ENCODE results near the gene SZT2.

SZT2 gene

DNA sequence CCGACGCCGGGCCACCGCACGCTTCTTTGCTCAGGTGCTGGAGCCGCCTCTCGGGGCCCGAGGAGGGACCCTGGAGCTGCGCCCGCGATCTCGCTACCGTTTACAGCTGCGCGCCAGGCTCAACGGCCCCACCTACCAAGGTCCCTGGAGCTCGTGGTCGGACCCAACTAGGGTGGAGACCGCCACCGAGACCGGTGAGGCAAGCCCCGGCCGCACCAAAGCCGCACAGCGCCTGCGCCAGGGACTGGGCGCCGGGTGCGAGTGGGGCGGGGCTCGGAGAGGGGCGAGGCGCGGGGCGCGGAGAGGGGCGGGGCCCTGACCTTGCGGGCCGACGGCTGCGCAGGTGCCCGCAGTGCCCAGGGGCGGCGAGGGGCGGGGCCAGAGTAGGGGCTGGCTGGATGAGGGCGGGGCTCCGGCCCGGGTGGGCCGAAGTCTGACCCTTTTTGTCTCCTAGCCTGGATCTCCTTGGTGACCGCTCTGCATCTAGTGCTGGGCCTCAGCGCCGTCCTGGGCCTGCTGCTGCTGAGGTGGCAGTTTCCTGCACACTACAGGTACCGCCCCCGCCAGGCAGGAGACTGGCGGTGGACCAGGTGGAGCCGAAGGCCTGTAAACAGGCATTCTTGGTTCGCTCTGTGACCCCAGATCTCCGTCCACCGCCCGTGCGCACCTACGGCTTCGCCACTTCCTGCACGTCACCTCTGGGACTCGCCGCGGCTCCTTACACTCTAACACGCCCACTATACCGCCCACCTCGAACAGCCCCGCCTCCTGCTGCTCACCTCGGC is 40.7 kb upstream of the SZT2 start:
- peak overlapping the region; percentile 41 for H3K4me3 ChIP-seq (replicated peaks; ENCODE audit: low read depth, low read length)
- no peak for DNase-seq (ENCODE audit: extremely low read depth, low read depth)
- TF ChIP-seq, protein P1, sequence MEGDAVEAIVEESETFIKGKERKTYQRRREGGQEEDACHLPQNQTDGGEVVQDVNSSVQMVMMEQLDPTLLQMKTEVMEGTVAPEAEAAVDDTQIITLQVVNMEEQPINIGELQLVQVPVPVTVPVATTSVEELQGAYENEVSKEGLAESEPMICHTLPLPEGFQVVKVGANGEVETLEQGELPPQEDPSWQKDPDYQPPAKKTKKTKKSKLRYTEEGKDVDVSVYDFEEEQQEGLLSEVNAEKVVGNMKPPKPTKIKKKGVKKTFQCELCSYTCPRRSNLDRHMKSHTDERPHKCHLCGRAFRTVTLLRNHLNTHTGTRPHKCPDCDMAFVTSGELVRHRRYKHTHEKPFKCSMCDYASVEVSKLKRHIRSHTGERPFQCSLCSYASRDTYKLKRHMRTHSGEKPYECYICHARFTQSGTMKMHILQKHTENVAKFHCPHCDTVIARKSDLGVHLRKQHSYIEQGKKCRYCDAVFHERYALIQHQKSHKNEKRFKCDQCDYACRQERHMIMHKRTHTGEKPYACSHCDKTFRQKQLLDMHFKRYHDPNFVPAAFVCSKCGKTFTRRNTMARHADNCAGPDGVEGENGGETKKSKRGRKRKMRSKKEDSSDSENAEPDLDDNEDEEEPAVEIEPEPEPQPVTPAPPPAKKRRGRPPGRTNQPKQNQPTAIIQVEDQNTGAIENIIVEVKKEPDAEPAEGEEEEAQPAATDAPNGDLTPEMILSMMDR (IDR thresholded peaks at IDR 0.05; ENCODE audit: low read depth, low read length, missing control alignments) = no peak

- peak overlapping the region; percentile 41 for H3K4me3 ChIP-seq (replicated peaks; ENCODE audit: low read depth, low read length)
- TF ChIP-seq, protein P1 (IDR thresholded peaks at IDR 0.05; ENCODE audit: low read depth, low read length, missing control alignments) = no peak
- DNase-seq (ENCODE audit: extremely low read depth, low read depth) = peak; percentile 46
These were observed 39.9 kb upstream of the SZT2 start for GRCh38 chr1:43349594-43350306.

GRCh38 chr1:43350976-43351375 is 38.7 kb upstream of the SZT2 start:
- no peak for DNase-seq (ENCODE audit: extremely low read depth, low read depth)
- TF ChIP-seq, protein P1 (IDR thresholded peaks at IDR 0.05; ENCODE audit: low read depth, low read length, missing control alignments) = no peak
- H3K4me3 ChIP-seq (replicated peaks; ENCODE audit: low read depth, low read length) = no peak overlapping the region

- DNase-seq (ENCODE audit: extremely low read depth, low read depth) = no peak
- no peak overlapping the region for H3K4me3 ChIP-seq (replicated peaks; ENCODE audit: low read depth, low read length)
- TF ChIP-seq, protein P1 (IDR thresholded peaks at IDR 0.05; ENCODE audit: low read depth, low read length, missing control alignments) = no peak
These were observed 38.0 kb upstream of the SZT2 start for GRCh38 chr1:43351421-43352350.

- no peak for DNase-seq (ENCODE audit: extremely low read depth, low read depth)
- H3K4me3 ChIP-seq (replicated peaks; ENCODE audit: low read depth, low read length) = no peak overlapping the region
- TF ChIP-seq, protein P1 (IDR thresholded peaks at IDR 0.05; ENCODE audit: low read depth, low read length, missing control alignments) = no peak
These were observed 37.4 kb upstream of the SZT2 start for GRCh38 chr1:43352351-43352705.

DNA sequence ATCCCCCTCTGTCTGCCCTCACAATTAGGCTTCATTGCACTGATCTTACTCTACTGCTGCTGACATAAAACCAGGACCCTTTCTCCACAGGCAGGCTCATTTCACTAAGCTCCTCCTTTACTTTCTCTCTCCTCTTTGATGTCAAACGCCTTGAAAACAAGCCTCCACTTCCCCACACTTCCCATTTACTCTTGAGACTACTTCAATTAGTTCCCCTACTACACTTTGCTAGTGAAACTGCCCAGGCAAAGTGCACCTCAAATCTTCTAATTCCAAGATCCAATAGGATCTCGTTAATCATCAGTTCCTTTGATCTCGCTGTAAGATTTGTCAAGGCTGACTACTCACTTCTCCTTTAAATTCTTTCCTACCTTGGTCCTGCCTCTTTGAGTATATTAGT is 36.8 kb upstream of the SZT2 start:
- H3K4me3 ChIP-seq (replicated peaks; ENCODE audit: low read depth, low read length) = no peak overlapping the region
- DNase-seq (ENCODE audit: extremely low read depth, low read depth) = no peak
- TF ChIP-seq, protein P1 (IDR thresholded peaks at IDR 0.05; ENCODE audit: low read depth, low read length, missing control alignments) = no peak

Data from HFF-Myc (cell line).